ENCODE results near the gene RPL18.

DNA sequence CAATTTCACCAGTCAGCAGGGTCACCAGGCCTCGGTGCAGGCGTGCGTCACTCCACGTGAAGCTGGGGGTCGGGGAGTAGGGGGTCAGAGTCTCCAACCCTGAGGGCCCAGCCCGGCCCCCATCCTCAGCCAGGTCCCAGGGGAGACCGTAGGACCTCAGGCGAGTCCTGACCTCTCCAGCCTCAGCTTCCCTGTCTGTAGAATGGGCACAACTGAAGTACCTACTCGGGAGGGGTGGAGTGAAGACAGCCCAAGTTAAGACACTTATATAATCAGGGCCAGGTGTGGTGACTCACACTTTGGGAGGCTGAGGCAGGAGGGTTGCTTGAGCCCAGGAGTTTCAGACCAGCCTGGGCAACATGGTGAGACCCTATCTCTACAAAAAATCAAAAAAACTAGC is 15.1 kb downstream of the RPL18 start:
- TF ChIP-seq TAF1 (IDR thresholded peaks at IDR 0.05; ENCODE audit: borderline replicate concordance, insufficient read depth, low read length) (no peak), POLR2AphosphoS5 (IDR thresholded peaks at IDR 0.05; ENCODE audit: low read depth, low read length) (no peak)
- TF ChIP-seq, protein P1, sequence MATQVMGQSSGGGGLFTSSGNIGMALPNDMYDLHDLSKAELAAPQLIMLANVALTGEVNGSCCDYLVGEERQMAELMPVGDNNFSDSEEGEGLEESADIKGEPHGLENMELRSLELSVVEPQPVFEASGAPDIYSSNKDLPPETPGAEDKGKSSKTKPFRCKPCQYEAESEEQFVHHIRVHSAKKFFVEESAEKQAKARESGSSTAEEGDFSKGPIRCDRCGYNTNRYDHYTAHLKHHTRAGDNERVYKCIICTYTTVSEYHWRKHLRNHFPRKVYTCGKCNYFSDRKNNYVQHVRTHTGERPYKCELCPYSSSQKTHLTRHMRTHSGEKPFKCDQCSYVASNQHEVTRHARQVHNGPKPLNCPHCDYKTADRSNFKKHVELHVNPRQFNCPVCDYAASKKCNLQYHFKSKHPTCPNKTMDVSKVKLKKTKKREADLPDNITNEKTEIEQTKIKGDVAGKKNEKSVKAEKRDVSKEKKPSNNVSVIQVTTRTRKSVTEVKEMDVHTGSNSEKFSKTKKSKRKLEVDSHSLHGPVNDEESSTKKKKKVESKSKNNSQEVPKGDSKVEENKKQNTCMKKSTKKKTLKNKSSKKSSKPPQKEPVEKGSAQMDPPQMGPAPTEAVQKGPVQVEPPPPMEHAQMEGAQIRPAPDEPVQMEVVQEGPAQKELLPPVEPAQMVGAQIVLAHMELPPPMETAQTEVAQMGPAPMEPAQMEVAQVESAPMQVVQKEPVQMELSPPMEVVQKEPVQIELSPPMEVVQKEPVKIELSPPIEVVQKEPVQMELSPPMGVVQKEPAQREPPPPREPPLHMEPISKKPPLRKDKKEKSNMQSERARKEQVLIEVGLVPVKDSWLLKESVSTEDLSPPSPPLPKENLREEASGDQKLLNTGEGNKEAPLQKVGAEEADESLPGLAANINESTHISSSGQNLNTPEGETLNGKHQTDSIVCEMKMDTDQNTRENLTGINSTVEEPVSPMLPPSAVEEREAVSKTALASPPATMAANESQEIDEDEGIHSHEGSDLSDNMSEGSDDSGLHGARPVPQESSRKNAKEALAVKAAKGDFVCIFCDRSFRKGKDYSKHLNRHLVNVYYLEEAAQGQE (IDR thresholded peaks at IDR 0.05; ENCODE audit: insufficient read depth in 1 of 2, low read depth in 2 of 2, low read length in 2 of 2) = no peak
